HepG2 (cell line): ENCODE data around the gene MEG3. TPM values are rescaled to one million over a fixed set of nuclear protein-coding genes. Genes with fewer than 3 reads are reported as not detected.

Experiments
- CBX1 ChIP-seq: IDR thresholded peaks from one replicate; pipeline ENCODE4 v1.6.1; 2016; ENCODE audit warnings: antibody characterized with exemption, low read depth
- FOXO1 ChIP-seq: sonication (generic); formaldehyde crosslinking; IDR thresholded peaks from 2 replicates; pipeline ENCODE4 v1.4.0; 2020; ENCODE audit warnings: missing genetic modification reagents
- FOXP1 ChIP-seq, 2 experiments: fragments of 450-650 bp in 1 of 2; IDR thresholded peaks; 2 replicates each; pipeline ENCODE4 v1.6.1; 2017 to 2018; ENCODE audit warnings: antibody characterized with exemption in 1 of 2
- HNRNPLL ChIP-seq: fragments of 200-400 bp; formaldehyde crosslinking; IDR thresholded peaks from 2 replicates; pipeline ENCODE4 v1.6.1; 2017; ENCODE audit warnings: mild to moderate bottlenecking, low read depth, low read length; ENCODE audit not compliant: poor library complexity, severe bottlenecking
- HNRNPUL1 ChIP-seq: fragments of 200-400 bp; formaldehyde crosslinking; IDR thresholded peaks from 2 replicates; pipeline ENCODE4 v1.6.1; 2017; ENCODE audit warnings: low read depth, mild to moderate bottlenecking, low read length, moderate library complexity
- MAFF ChIP-seq: IDR thresholded peaks from 2 replicates; pipeline ENCODE4 v1.6.1; 2011; ENCODE audit warnings: low read depth, low read length, improper control_type of control experiment
- MBD4 ChIP-seq: IDR thresholded peaks from 2 replicates; pipeline ENCODE4 v1.6.1; 2012; ENCODE audit warnings: low read length, inconsistent platforms, borderline replicate concordance
- MEIS1 ChIP-seq: sonication (generic); formaldehyde crosslinking; IDR thresholded peaks from 2 replicates; pipeline ENCODE4 v1.9.0; 2021; ENCODE audit warnings: mild to moderate bottlenecking, missing genetic modification reagents, moderate library complexity, borderline replicate concordance
- NRL ChIP-seq: sonication (generic); formaldehyde crosslinking; IDR thresholded peaks from 2 replicates; pipeline ENCODE4 v1.5.0; 2020; ENCODE audit warnings: missing genetic modification reagents, mild to moderate bottlenecking, moderate library complexity, borderline replicate concordance
- PHF8 ChIP-seq: sonication (generic); formaldehyde crosslinking; IDR thresholded peaks from 2 replicates; pipeline ENCODE4 v1.5.0; 2020; ENCODE audit warnings: missing genetic modification reagents
- SIN3A ChIP-seq: IDR thresholded peaks from 2 replicates; pipeline ENCODE4 v1.6.1; 2011; ENCODE audit warnings: low read depth, mild to moderate bottlenecking, control low read depth, low read length, borderline replicate concordance
- TBX2 ChIP-seq: sonication (generic); formaldehyde crosslinking; IDR thresholded peaks from 2 replicates; pipeline ENCODE4 v1.5.0; 2020; ENCODE audit warnings: missing genetic modification reagents, mild to moderate bottlenecking, borderline replicate concordance
- YEATS2 ChIP-seq: sonication (generic); formaldehyde crosslinking; IDR thresholded peaks from 2 replicates; pipeline ENCODE4 v1.4.0; 2020; ENCODE audit warnings: missing genetic modification reagents, borderline replicate concordance
- ZMYM2 ChIP-seq: sonication (generic); formaldehyde crosslinking; IDR thresholded peaks from 2 replicates; pipeline ENCODE4 v1.8.0; 2022; ENCODE audit warnings: mild to moderate bottlenecking, missing genetic modification reagents
- ZNF143 ChIP-seq: sonication (generic); formaldehyde crosslinking; IDR thresholded peaks from 2 replicates; pipeline ENCODE4 v1.4.0; 2020; ENCODE audit warnings: missing genetic modification reagents
- ZNF251 ChIP-seq: sonication (generic); formaldehyde crosslinking; IDR thresholded peaks from 2 replicates; pipeline ENCODE4 v1.9.0; 2021; ENCODE audit warnings: mild to moderate bottlenecking, missing genetic modification reagents
- ZNF496 ChIP-seq: sonication (generic); formaldehyde crosslinking; IDR thresholded peaks from 2 replicates; pipeline ENCODE4 v1.8.1; 2023; ENCODE audit warnings: mild to moderate bottlenecking, moderate library complexity, missing genetic modification reagents; ENCODE audit not compliant: insufficient replicate concordance
- ZNF562 ChIP-seq: sonication (generic); formaldehyde crosslinking; IDR thresholded peaks from 2 replicates; pipeline ENCODE4 v1.8.0; 2022; ENCODE audit warnings: missing genetic modification reagents, borderline replicate concordance
- ZNF747 ChIP-seq: sonication (generic); formaldehyde crosslinking; IDR thresholded peaks from 2 replicates; pipeline ENCODE4 v1.8.1; 2023; ENCODE audit warnings: missing genetic modification reagents, mild to moderate bottlenecking, borderline replicate concordance
- polyA plus RNA-seq, 8 experiments: library from polyadenylated mRNA; depleted of rRNA in 3 of 8; stranded (reverse) in 7 of 8; unstranded in 1 of 8; fragments of >200 nt; fragmentation: Illumina TruSeq in 4 of 8; extraction: Trizol in 4 of 8; gene quantifications; 2 replicates each; pipeline versions ENCODE4 v1.2.1 to v1.2.3, GENCODE V29; 2011 to 2016; ENCODE audit warnings: low read depth in 4 of 8, missing spikeins in 1 of 8, mixed read lengths in 1 of 8; ENCODE audit not compliant: insufficient read depth in 1 of 8
- total RNA-seq, 5 experiments: library from RNA; depleted of rRNA; stranded (reverse); fragments of >200 nt; fragmentation: Illumina TruSeq; extraction: Trizol; gene quantifications; 2 replicates each; pipeline ENCODE4 v1.2.3, GENCODE V29; 2016; ENCODE audit warnings: low read depth in 1 of 5
- TF ChIP-seq, protein P1 (sequence below): sonication (generic); formaldehyde crosslinking; IDR thresholded peaks from 2 replicates; pipeline ENCODE4 v1.5.1; 2020; ENCODE audit warnings: missing genetic modification reagents, mild to moderate bottlenecking, borderline replicate concordance
- TF ChIP-seq, protein P2 (sequence below): IDR thresholded peaks from 2 replicates; pipeline ENCODE4 v1.6.1; 2016; ENCODE audit warnings: low read depth, borderline replicate concordance
- TF ChIP-seq, protein P3 (sequence below): IDR thresholded peaks from 2 replicates; pipeline ENCODE4 v1.6.1; 2018; ENCODE audit warnings: missing genetic modification reagents, mild to moderate bottlenecking, missing compliant biosample characterization
- TF ChIP-seq, protein P4 (sequence below): sonication (generic); formaldehyde crosslinking; IDR thresholded peaks from 2 replicates; pipeline ENCODE4 v1.4.0; 2020; ENCODE audit warnings: missing genetic modification reagents, borderline replicate concordance

Gene MEG3
- total and polyA plus RNA-seq, 2 of the 13 experiments (the other 11 are each of a cell fraction or from before 2014, with no cell fraction given) = 0.17 TPM; not detected in 1

DNA sequence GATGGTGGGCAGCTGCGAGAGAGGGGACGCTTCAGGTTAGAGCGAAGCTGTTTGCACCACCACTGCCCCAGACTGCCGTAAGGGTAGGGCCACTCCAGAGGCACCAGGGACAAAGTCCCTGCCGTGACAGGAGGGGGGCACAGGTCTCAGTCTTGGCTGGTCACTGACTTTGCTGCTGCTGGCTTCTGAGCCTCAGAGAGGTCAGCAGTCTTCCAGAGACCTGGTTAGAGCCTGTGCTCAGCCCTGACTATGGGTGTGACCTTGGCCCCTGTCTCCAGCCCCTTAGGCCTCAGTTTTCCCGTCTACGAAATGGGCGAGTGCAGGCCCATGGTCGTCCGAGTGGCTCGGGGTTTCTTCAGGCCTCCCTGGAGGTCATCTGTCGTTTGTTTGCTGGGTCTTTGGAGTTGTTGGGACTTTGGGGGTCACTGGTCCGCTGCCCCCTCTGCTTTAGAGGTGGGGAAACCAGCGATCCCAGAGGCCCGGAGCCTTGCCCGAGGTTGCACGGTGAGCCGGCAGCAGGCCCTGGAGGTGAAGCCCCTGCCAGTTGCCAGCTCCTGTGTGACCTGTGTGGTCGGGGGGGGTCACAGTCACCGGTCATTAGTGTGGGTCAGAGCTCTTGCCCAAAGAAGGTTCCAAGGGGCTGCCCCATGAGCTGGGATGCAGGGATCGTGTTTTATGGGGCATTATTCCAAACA, 15.3 kb downstream of the MEG3 start (continued):
- TF ChIP-seq, protein P1, sequence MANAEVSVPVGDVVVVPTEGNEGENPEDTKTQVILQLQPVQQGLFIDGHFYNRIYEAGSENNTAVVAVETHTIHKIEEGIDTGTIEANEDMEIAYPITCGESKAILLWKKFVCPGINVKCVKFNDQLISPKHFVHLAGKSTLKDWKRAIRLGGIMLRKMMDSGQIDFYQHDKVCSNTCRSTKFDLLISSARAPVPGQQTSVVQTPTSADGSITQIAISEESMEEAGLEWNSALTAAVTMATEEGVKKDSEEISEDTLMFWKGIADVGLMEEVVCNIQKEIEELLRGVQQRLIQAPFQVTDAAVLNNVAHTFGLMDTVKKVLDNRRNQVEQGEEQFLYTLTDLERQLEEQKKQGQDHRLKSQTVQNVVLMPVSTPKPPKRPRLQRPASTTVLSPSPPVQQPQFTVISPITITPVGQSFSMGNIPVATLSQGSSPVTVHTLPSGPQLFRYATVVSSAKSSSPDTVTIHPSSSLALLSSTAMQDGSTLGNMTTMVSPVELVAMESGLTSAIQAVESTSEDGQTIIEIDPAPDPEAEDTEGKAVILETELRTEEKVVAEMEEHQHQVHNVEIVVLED (CRISPR knock-in tag) = no peak
- TF ChIP-seq ZNF143 (CRISPR knock-in tag) (no peak), MBD4 (no peak), ZNF251 (no peak), CBX1 (no peak), ZNF562 (CRISPR knock-in tag) (no peak), ZNF496 (no peak), PHF8 (CRISPR knock-in tag) (no peak), TBX2 (0 out of 2 replicates have a peak, but pooled peaks have one; percentile 19), MAFF (no peak), YEATS2 (no peak), NRL (no peak), FOXO1 (CRISPR knock-in tag) (no peak), HNRNPLL (no peak), ZMYM2 (0 out of 2 replicates have a peak, but pooled peaks have one; percentile 54), ZNF747 (CRISPR knock-in tag) (no peak), HNRNPUL1 (no peak), FOXP1 (IDR thresholded peaks at IDR 0.05) (no peak), FOXP1 (CRISPR knock-in tag; IDR thresholded peaks at IDR 0.05) (no peak), MEIS1 (CRISPR knock-in tag) (no peak), SIN3A (no peak)
- TF ChIP-seq, protein P2, sequence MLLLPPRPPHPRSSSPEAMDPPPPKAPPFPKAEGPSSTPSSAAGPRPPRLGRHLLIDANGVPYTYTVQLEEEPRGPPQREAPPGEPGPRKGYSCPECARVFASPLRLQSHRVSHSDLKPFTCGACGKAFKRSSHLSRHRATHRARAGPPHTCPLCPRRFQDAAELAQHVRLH (CRISPR knock-in tag) = no peak
- TF ChIP-seq, protein P3, sequence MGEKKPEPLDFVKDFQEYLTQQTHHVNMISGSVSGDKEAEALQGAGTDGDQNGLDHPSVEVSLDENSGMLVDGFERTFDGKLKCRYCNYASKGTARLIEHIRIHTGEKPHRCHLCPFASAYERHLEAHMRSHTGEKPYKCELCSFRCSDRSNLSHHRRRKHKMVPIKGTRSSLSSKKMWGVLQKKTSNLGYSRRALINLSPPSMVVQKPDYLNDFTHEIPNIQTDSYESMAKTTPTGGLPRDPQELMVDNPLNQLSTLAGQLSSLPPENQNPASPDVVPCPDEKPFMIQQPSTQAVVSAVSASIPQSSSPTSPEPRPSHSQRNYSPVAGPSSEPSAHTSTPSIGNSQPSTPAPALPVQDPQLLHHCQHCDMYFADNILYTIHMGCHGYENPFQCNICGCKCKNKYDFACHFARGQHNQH (CRISPR knock-in tag) = no peak
- TF ChIP-seq, protein P4, sequence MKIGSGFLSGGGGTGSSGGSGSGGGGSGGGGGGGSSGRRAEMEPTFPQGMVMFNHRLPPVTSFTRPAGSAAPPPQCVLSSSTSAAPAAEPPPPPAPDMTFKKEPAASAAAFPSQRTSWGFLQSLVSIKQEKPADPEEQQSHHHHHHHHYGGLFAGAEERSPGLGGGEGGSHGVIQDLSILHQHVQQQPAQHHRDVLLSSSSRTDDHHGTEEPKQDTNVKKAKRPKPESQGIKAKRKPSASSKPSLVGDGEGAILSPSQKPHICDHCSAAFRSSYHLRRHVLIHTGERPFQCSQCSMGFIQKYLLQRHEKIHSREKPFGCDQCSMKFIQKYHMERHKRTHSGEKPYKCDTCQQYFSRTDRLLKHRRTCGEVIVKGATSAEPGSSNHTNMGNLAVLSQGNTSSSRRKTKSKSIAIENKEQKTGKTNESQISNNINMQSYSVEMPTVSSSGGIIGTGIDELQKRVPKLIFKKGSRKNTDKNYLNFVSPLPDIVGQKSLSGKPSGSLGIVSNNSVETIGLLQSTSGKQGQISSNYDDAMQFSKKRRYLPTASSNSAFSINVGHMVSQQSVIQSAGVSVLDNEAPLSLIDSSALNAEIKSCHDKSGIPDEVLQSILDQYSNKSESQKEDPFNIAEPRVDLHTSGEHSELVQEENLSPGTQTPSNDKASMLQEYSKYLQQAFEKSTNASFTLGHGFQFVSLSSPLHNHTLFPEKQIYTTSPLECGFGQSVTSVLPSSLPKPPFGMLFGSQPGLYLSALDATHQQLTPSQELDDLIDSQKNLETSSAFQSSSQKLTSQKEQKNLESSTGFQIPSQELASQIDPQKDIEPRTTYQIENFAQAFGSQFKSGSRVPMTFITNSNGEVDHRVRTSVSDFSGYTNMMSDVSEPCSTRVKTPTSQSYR (CRISPR knock-in tag) = no peak
